HCT116 (cell line): ENCODE data around the gene LRFN4. TPM values are rescaled to one million over a fixed set of nuclear protein-coding genes. Genes with fewer than 3 reads are reported as not detected.
A peak's percentile ranks its signal among the peaks of the same experiment; 100 is the strongest.

Experiments used
- ATAC-seq: fragments of 200-7000 bp; cut with Tn5 transposase; 2 replicates; pipeline ENCODE4 v1.9.1; 2020; ENCODE audit warnings: mild to moderate bottlenecking, moderate library complexity
- BruUV-seq: library from RNA; stranded (reverse); fragments of 400-500 nt; replicated peaks from 2 replicates; lab custom pipeline; 2021; lab: Mats Ljungman, UMichigan
- CTCF ChIA-PET: fragments of 300-600 bp; sonication (Branson Sonifier 250); formaldehyde crosslinking; loops from one replicate; lab custom pipeline; 2021; ENCODE audit warnings: antibody characterized with exemption; lab: Charles Lee
- POLR2A ChIA-PET: fragments of 300-600, 350-600 bp; sonication (Branson Sonifier 250); formaldehyde crosslinking; loops from one replicate; lab custom pipeline; 2021; ENCODE audit warnings: antibody characterized with exemption; lab: Charles Lee
- RAD21 ChIA-PET, 2 experiments: fragments of 300-600 bp; sonication (Branson Sonifier 250); formaldehyde crosslinking; loops; one replicate each; lab custom pipeline; 2023; ENCODE audit warnings: low total read pairs in 2 of 2; ENCODE audit not compliant: uncharacterized antibody in 2 of 2, unreplicated experiment in 2 of 2, low non-redundant PET in 1 of 2; lab: Charles Lee
- DNase-seq: peaks from one replicate; pipeline ENCODE4 v3.0.0-alpha.2; 2010; ENCODE audit warnings: low read depth, low spot score
- H2AFZ ChIP-seq: fragments of 200-600 bp; shearing (Covaris generic), sonication (generic); 2 replicates; pipeline ENCODE4 v1.6.1; 2017; ENCODE audit warnings: low read depth, mixed run types, mixed read lengths, antibody characterized with exemption, low read length; ENCODE audit not compliant: poor library complexity, severe bottlenecking
- H3K27ac ChIP-seq: 2 replicates; pipeline ENCODE4 v1.5.1; 2012; ENCODE audit warnings: low read depth, low read length
- H3K27me3 ChIP-seq: fragments of 200-600 bp; sonication (generic); 2 replicates; pipeline ENCODE4 v1.6.1; 2016; ENCODE audit warnings: mixed run types, low read length, mixed read lengths; ENCODE audit not compliant: insufficient read depth
- H3K36me3 ChIP-seq, 2 experiments: fragments of 200-500 bp in 1 of 2; fragments of 200-600 bp in 1 of 2; sonication (Bioruptor generic) in 1 of 2; sonication (generic) in 1 of 2; 2 replicates each; pipeline versions ENCODE4 v1.5.1 to v1.6.1; 2014 to 2016; ENCODE audit warnings: low read length in 2 of 2, inconsistent platforms in 1 of 2, mixed read lengths in 1 of 2, mixed run types in 1 of 2; ENCODE audit not compliant: insufficient read depth in 2 of 2, control insufficient read depth in 1 of 2
- H3K4me1 ChIP-seq, 2 experiments: fragments of 200-600 bp in 1 of 2; sonication (generic) in 1 of 2; 2 replicates each; pipeline versions ENCODE4 v1.5.1 to v1.6.1; 2012 to 2017; ENCODE audit warnings: low read length in 2 of 2, inconsistent platforms in 1 of 2, mild to moderate bottlenecking in 1 of 2, mixed read lengths in 1 of 2, mixed run types in 1 of 2, moderate library complexity in 1 of 2; ENCODE audit not compliant: insufficient read depth in 2 of 2, control insufficient read depth in 1 of 2
- H3K4me2 ChIP-seq: fragments of 200-600 bp; sonication (generic); 2 replicates; pipeline ENCODE4 v1.6.1; 2017; ENCODE audit warnings: mixed run types, low read length, mixed read lengths
- H3K4me3 ChIP-seq, 2 experiments: fragments of 200-600 bp in 1 of 2; sonication (generic) in 1 of 2; replicated peaks in 1 of 2; 2 replicates each; pipeline ENCODE4 v1.5.1; 2011 to 2016; ENCODE audit warnings: low read length in 2 of 2, control low read depth in 1 of 2, low read depth in 1 of 2, mild to moderate bottlenecking in 1 of 2, mixed read lengths in 1 of 2, mixed run types in 1 of 2
- H3K79me2 ChIP-seq: fragments of 200-600 bp; sonication (generic); 2 replicates; pipeline ENCODE4 v1.6.1; 2017; ENCODE audit warnings: mild to moderate bottlenecking, mixed run types, low read length, moderate library complexity, mixed read lengths; ENCODE audit not compliant: insufficient read depth
- H3K9ac ChIP-seq: fragments of 200-600 bp; sonication (generic); 2 replicates; pipeline ENCODE4 v1.6.1; 2016; ENCODE audit warnings: low read length, mixed read lengths
- H3K9me2 ChIP-seq: fragments of 200-600 bp; sonication (generic), shearing (Covaris generic); 2 replicates; pipeline ENCODE4 v1.6.1; 2017; ENCODE audit warnings: mixed run types, mild to moderate bottlenecking, moderate library complexity; ENCODE audit not compliant: insufficient read depth
- H3K9me3 ChIP-seq, 2 experiments: fragments of 200-500 bp in 1 of 2; fragments of 200-600 bp in 1 of 2; sonication (Bioruptor generic) in 1 of 2; sonication (generic) in 1 of 2; 2 replicates each; pipeline ENCODE4 v1.6.1; 2014 to 2017; ENCODE audit warnings: low read length in 2 of 2, mixed read lengths in 2 of 2, inconsistent platforms in 1 of 2, low read depth in 1 of 2, mild to moderate bottlenecking in 1 of 2, mixed run types in 1 of 2, moderate library complexity in 1 of 2; ENCODE audit not compliant: control insufficient read depth in 1 of 2, insufficient read depth in 1 of 2
- H4K20me1 ChIP-seq: fragments of 200-600 bp; sonication (generic), shearing (Covaris generic); 2 replicates; pipeline ENCODE4 v1.6.1; 2017; ENCODE audit warnings: mixed run types, mild to moderate bottlenecking, moderate library complexity; ENCODE audit not compliant: insufficient read depth
- CEBPB ChIP-seq: IDR thresholded peaks from 2 replicates; pipeline ENCODE4 v1.6.1; 2012; ENCODE audit warnings: low read depth
- CTCF ChIP-seq, 3 experiments: fragments of 200-600 bp in 1 of 3; sonication (generic) in 1 of 3; IDR thresholded peaks in 2 of 3; conservative IDR thresholded peaks in 1 of 3; 2 replicates each; pipeline ENCODE4 v1.5.1; 2012 to 2017; ENCODE audit warnings: low read depth in 2 of 3, low read length in 2 of 3, antibody characterized with exemption in 1 of 3, borderline replicate concordance in 1 of 3, control low read depth in 1 of 3, mild to moderate bottlenecking in 1 of 3, mixed read lengths in 1 of 3, mixed run types in 1 of 3, moderate library complexity in 1 of 3; ENCODE audit not compliant: insufficient read depth in 1 of 3
- EGR1 ChIP-seq: IDR thresholded peaks from 2 replicates; pipeline ENCODE4 v1.6.1; 2012; ENCODE audit warnings: low read depth
- ELF1 ChIP-seq: IDR thresholded peaks from 2 replicates; pipeline ENCODE4 v1.6.1; 2012; ENCODE audit warnings: low read depth, borderline replicate concordance
- FOSL1 ChIP-seq: IDR thresholded peaks from 2 replicates; pipeline ENCODE4 v1.6.1; 2012; ENCODE audit warnings: low read depth
- RAD21 ChIP-seq: IDR thresholded peaks from 2 replicates; pipeline ENCODE4 v1.6.1; 2012; ENCODE audit warnings: low read depth, mild to moderate bottlenecking
- REST ChIP-seq: IDR thresholded peaks from 2 replicates; pipeline ENCODE4 v1.6.1; 2012; ENCODE audit warnings: low read depth
- SIN3A ChIP-seq: IDR thresholded peaks from 2 replicates; pipeline ENCODE4 v1.6.1; 2012; ENCODE audit warnings: low read depth
- SP1 ChIP-seq: IDR thresholded peaks from 2 replicates; pipeline ENCODE4 v1.6.1; 2012; ENCODE audit warnings: low read depth
- SRF ChIP-seq: IDR thresholded peaks from 2 replicates; pipeline ENCODE4 v1.6.1; 2012; ENCODE audit warnings: low read depth
- TCF7L2 ChIP-seq: IDR thresholded peaks from 2 replicates; pipeline ENCODE4 v1.7.0; 2011; ENCODE audit warnings: borderline replicate concordance, inconsistent platforms; ENCODE audit not compliant: insufficient read depth, insufficient read length; ENCODE audit errors: extremely low read depth
- ZBTB33 ChIP-seq: IDR thresholded peaks from 2 replicates; pipeline ENCODE4 v1.6.1; 2011; ENCODE audit warnings: mild to moderate bottlenecking, low read length, moderate library complexity; ENCODE audit not compliant: insufficient replicate concordance; ENCODE audit errors: extremely low read depth
- ZFX ChIP-seq: fragments of 450-650 bp; IDR thresholded peaks from 2 replicates; pipeline ENCODE4 v1.6.1; 2017
- ZNF274 ChIP-seq: fragments of 200-500 bp; sonication (Bioruptor generic); IDR thresholded peaks from 2 replicates; pipeline ENCODE4 v1.6.1; 2014; ENCODE audit warnings: mild to moderate bottlenecking, low read depth, low read length, inconsistent platforms
- intact Hi-C: fragments of 100-400 bp; cut with micrococcal nuclease; formaldehyde crosslinking; loops from 2 replicates; pipeline ENCODE4 v1.10.0; 2022
- total RNA-seq: library from RNA; stranded (reverse); gene quantifications from one replicate; pipeline ENCODE4 v1.2.1, GENCODE V29; 2021; ENCODE audit not compliant: unreplicated experiment

LRFN4 gene
- total RNA-seq, 1 experiment from 2014 or later: 55.4 TPM

GRCh38 chr11:66857927-66858185 lies 992 bp downstream of the LRFN4 start:
- TSS peak; percentile 50 for BruUV-seq
- ChIA-PET RAD21 (no interaction called here), CTCF (interaction anchor here (1.2 kb wide), 1 partner anchor 25 kb away, joined by 5 read pairs; no protein-coding TSS in a partner anchor), POLR2A (interaction anchor here (0.7 kb wide), 1 partner anchor 59 kb away, joined by 3 read pairs; no protein-coding TSS in a partner anchor)
- DNase-seq (no peak), ATAC-seq (no peak)
- Histone ChIP-seq H3K27me3 (no peaks in the 10 kb centered on the region), H4K20me1 (no peaks in the 10 kb centered on the region), H3K4me1 (peaks cover 11 to 24% of the 10 kb centered on the region in 2 experiments), H3K27ac (peak overlapping the region; percentile 97), H3K79me2 (peaks cover 23% of the 10 kb centered on the region), H3K9me2 (no peaks in the 10 kb centered on the region), H3K36me3 (peaks cover 0 to 4% of the 10 kb centered on the region in 2 experiments; a peak in 1 of 4 replicates), H2AFZ (no peak overlapping the region), H3K4me3 (peak overlapping the region; percentile 66 to 74), H3K4me2 (peak overlapping the region; percentile 88), H3K9me3 (no peaks in the 10 kb centered on the region), H3K9ac (peak overlapping the region; percentile 95)
- no peak for TF ChIP-seq FOSL1
- no peak for TF ChIP-seq SIN3A
- no peak for TF ChIP-seq ZBTB33
- no peak for TF ChIP-seq SP1
- no peak for TF ChIP-seq ZNF274
- no peak for TF ChIP-seq CEBPB
- no peak for TF ChIP-seq ZFX
- no peak for TF ChIP-seq RAD21
- no peak for TF ChIP-seq REST
- no peak for TF ChIP-seq EGR1
- no peak for TF ChIP-seq TCF7L2
- no peak for TF ChIP-seq SRF
- TF ChIP-seq ELF1: no peak
- no peak for TF ChIP-seq CTCF (IDR thresholded peaks at IDR 0.05 in 2 of 3, conservative IDR thresholded peaks at IDR 0.05 in 1 of 3; ENCODE audit: borderline replicate concordance in 1 of 3, insufficient read depth in 1 of 3, low read depth in 2 of 3, low read length in 2 of 3)
- intact Hi-C loops: no loop called here
